KOPT-K1 (cell line): ENCODE measurements around the gene PABPC4L.

Source experiments
- H3K27ac ChIP-seq: fragments of 200-600 bp; sonication (generic); 2 replicates; pipeline ENCODE4 v1.5.1; 2016; ENCODE audit warnings: antibody characterized with exemption, mild to moderate bottlenecking, low read depth, low read length; ENCODE audit not compliant: poor library complexity, severe bottlenecking
- H3K36me3 ChIP-seq: fragments of 200-600 bp; sonication (generic); 2 replicates; pipeline ENCODE4 v1.5.1; 2017; ENCODE audit warnings: antibody characterized with exemption, mild to moderate bottlenecking, low read length, moderate library complexity; ENCODE audit not compliant: insufficient read depth
- H3K9me3 ChIP-seq: fragments of 200-600 bp; sonication (generic); 2 replicates; pipeline ENCODE4 v1.5.1; 2017; ENCODE audit warnings: antibody characterized with exemption, low read length, mild to moderate bottlenecking; ENCODE audit not compliant: insufficient read depth, poor library complexity, severe bottlenecking

Gene PABPC4L

DNA sequence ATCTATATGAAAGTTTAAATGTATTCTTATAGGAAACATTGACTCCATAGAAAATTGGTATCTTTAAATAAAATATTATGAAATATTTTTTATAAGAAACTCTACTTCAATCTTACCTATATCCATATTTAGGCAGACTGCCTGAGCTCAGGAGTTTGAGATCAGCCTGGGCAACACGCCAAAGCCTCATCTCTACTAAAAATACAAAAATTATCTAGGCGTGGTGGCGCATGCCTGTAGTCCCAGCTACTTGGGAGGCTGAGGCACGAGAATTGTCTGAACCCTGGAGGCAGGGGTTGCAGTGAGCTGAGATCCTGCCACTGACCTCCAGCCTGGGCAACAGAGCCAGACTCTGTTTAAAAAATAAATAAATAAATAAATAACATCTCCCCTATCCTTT is 47.5 kb downstream of the PABPC4L start:
- no peaks in the 10 kb centered on the region for H3K9me3 ChIP-seq
- no peak overlapping the region for H3K27ac ChIP-seq
- no peaks in the 10 kb centered on the region for H3K36me3 ChIP-seq

DNA sequence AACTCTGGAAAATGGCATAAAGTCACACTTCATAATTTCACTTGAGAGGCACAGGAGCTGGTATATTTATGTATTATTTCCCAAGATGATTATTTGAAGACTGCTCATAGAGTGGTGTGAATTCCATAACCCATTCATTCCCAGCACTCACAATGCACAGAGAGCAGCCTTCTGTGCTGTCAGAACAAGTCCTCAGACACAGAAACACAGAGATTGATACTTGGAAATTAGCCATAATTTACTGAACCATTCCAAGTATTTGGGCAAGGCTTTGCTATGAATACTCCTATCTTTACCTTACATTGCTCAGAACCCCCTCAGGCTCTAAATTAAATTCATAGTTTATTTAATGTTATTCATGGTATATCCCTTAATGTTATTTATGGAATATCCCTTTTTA is 53.6 kb downstream of the PABPC4L start:
- Histone ChIP-seq H3K27ac (no peak overlapping the region), H3K9me3 (peaks cover 7% of the 10 kb centered on the region), H3K36me3 (no peaks in the 10 kb centered on the region)
